ENCODE data around the gene TNFAIP6.

DNA sequence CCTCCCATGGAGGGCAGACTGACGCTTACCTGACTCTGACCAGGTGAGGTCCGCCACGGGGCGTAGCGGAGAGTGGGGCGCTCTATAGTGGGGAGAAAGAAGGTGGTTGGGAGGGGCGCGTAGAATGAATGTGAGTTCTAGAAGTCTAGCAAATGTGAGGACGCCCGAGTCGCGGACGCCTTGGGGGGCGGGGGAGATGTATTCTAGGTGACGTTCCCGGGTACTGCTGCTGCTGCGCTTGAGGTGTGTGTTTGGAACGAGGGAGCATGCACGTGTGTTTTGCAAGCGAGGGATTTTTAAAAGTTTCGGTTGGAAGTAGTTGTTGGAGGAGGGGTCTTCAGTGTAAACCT is 53.1 kb downstream of the TNFAIP6 start:
- TF ChIP-seq BACH1 (IDR thresholded peaks at IDR 0.05; ENCODE audit: low read length): no peak
- no peak for TF ChIP-seq POLR2A (IDR thresholded peaks at IDR 0.05; ENCODE audit: control extremely low read depth in 1 of 2, low read depth in 2 of 2, low read length in 2 of 2)
- no peak for TF ChIP-seq KDM1A (IDR thresholded peaks at IDR 0.05; ENCODE audit: borderline replicate concordance, low read length)
- TF ChIP-seq YY1 (IDR thresholded peaks at IDR 0.05; ENCODE audit: low read depth, low read length): no peak
- no peak for TF ChIP-seq TAF1 (IDR thresholded peaks at IDR 0.05; ENCODE audit: low read depth, low read length)
- TF ChIP-seq, protein P1, sequence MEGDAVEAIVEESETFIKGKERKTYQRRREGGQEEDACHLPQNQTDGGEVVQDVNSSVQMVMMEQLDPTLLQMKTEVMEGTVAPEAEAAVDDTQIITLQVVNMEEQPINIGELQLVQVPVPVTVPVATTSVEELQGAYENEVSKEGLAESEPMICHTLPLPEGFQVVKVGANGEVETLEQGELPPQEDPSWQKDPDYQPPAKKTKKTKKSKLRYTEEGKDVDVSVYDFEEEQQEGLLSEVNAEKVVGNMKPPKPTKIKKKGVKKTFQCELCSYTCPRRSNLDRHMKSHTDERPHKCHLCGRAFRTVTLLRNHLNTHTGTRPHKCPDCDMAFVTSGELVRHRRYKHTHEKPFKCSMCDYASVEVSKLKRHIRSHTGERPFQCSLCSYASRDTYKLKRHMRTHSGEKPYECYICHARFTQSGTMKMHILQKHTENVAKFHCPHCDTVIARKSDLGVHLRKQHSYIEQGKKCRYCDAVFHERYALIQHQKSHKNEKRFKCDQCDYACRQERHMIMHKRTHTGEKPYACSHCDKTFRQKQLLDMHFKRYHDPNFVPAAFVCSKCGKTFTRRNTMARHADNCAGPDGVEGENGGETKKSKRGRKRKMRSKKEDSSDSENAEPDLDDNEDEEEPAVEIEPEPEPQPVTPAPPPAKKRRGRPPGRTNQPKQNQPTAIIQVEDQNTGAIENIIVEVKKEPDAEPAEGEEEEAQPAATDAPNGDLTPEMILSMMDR (IDR thresholded peaks at IDR 0.05; ENCODE audit: control extremely low read depth in 1 of 3, insufficient read depth in 1 of 3, low read depth in 1 of 3, low read length in 3 of 3): no peak
- TF ChIP-seq CHD1 (IDR thresholded peaks at IDR 0.05; ENCODE audit: low read depth, low read length): no peak

Data from H1 (cell line).